Esophagus muscularis mucosa (tissue), 4 donors: ENCODE measurements around the gene NR3C2. TPM values are rescaled to one million over a fixed set of nuclear protein-coding genes. Genes with fewer than 3 reads are reported as not detected.

Experiments used
- DNase-seq: peaks from one replicate; pipeline ENCODE4 v3.0.0-alpha.2; 2017; ENCODE audit errors: extremely low spot score
- H3K27ac ChIP-seq, 4 donors: fragments of 200-600 bp; sonication (generic); replicated peaks in 1 of 4; 1 replicate in 3 of 4; 2 replicates in 1 of 4; pipeline ENCODE4 v1.5.1; 2016 to 2019; ENCODE audit warnings: mild to moderate bottlenecking in 1 of 4
- H3K27me3 ChIP-seq, 4 donors: fragments of 200-600 bp; sonication (generic); one replicate each; pipeline versions ENCODE4 v1.5.1 to v1.6.0; 2016 to 2019
- H3K36me3 ChIP-seq, 4 donors: fragments of 200-600 bp; sonication (generic); one replicate each; pipeline ENCODE4 v1.5.1; 2016 to 2019
- H3K4me1 ChIP-seq, 4 donors: fragments of 200-600 bp; sonication (generic); one replicate each; pipeline ENCODE4 v1.5.1; 2016 to 2019
- H3K4me3 ChIP-seq, 4 donors: fragments of 200-600 bp; sonication (generic); 1 replicate in 2 of 4; 2 replicates in 2 of 4; pipeline ENCODE4 v1.5.1; 2016 to 2019; ENCODE audit warnings: mild to moderate bottlenecking in 4 of 4, moderate library complexity in 1 of 4
- H3K9me3 ChIP-seq, 4 donors: fragments of 200-600 bp; sonication (generic); 1 replicate in 3 of 4; 2 replicates in 1 of 4; pipeline ENCODE4 v1.5.1; 2016 to 2019
- EP300 ChIP-seq: sonication (generic); formaldehyde crosslinking; IDR thresholded peaks from one replicate; pipeline ENCODE4 v1.6.1; 2017; ENCODE audit warnings: antibody characterized with exemption
- POLR2A ChIP-seq: fragments of 450-650 bp; IDR thresholded peaks from one replicate; pipeline ENCODE4 v1.6.1; 2017; ENCODE audit warnings: antibody characterized with exemption, moderate library complexity, mild to moderate bottlenecking, low read depth
- POLR2AphosphoS5 ChIP-seq, 2 donors: sonication (generic); formaldehyde crosslinking; IDR thresholded peaks; one replicate each; pipeline ENCODE4 v1.6.1; 2017; ENCODE audit warnings: antibody characterized with exemption in 2 of 2
- WGBS: methylation state at CpG from one replicate; pipeline ENCODE4 v1.1.5; 2018; 5-methylcytosine and 5-hydroxymethylcytosine counted together
- intact Hi-C: fragments of 100-400 bp; cut with DNase I; formaldehyde crosslinking; loops from one replicate; pipeline ENCODE4 v1.15.1; 2023
- total RNA-seq, 4 donors: library from RNA; depleted of rRNA; stranded (reverse); fragments of >200 nt; gene quantifications; one replicate each; pipeline versions ENCODE4 v1.1.0 to v1.2.1, GENCODE V29; 2016
- TF ChIP-seq, protein P1 (sequence below), 3 experiments: fragments of 200-600 bp in 2 of 3; fragments of 450-650 bp in 1 of 3; sonication (generic) in 2 of 3; IDR thresholded peaks; one replicate each; pipeline ENCODE4 v1.5.1; 2017 to 2019; ENCODE audit warnings: antibody characterized with exemption in 3 of 3, mild to moderate bottlenecking in 2 of 3, moderate library complexity in 1 of 3

The NR3C2 gene
- total RNA-seq, 4 donors from 2014 or later: 10.0 to 14.6 (median 12.1) TPM

DNA sequence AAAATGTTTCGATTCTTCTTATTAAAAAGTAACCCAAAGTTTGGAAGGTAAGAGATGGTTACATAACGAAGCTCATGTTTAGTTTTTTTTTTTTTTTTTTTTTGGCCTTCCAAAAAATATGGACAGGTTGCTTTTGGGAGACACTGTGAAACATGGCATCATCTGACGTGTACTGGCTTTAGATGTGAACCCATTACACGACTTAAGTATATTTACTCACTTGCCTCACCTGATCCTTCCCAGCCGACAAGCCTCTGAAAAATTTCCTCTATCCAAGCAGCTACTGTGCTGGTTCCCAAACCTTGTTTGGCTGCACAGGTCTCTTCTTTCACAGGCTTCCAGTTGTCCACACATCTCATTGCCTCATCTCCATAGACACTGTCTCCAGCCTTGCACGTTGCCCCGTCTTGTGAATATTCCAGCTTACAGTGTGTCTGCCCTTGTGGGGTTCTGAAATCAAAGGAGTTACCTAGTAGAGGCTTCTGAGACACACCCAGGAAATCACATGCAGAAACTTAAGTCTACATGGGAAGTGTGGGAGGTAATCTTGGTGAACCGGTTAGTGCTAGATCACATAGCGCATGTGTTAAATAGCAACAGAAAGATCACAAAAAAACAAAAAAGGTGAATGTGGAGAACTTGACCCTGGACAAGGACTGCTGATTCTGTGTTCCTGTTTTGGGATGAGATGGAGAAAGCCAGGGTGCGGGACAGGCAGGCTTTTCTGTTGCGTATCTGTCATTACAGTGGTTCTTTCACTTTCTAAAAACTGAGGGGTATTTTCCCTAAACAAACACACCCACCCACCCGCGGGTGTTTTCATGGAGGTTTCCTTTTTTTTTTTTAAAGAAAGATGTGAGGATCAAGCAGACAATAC lies 381.7 kb downstream of the NR3C2 start:
- Histone ChIP-seq H3K4me1 (peaks cover 16 to 60% (median 52%) of the 10 kb centered on the region in 4 donors), H3K9me3 (no peaks in the 10 kb centered on the region), H3K36me3 (peaks cover 11 to 41% (median 28%) of the 10 kb centered on the region in 4 donors), H3K4me3 (no peak overlapping the region), H3K27me3 (no peaks in the 10 kb centered on the region), H3K27ac (no peak overlapping the region)
- WGBS: 84% methylated on average over 13 of the region's 13 CpGs
- TF ChIP-seq POLR2AphosphoS5 (IDR thresholded peaks at IDR 0.05): no peak
- no peak for TF ChIP-seq EP300
- TF ChIP-seq, protein P1, sequence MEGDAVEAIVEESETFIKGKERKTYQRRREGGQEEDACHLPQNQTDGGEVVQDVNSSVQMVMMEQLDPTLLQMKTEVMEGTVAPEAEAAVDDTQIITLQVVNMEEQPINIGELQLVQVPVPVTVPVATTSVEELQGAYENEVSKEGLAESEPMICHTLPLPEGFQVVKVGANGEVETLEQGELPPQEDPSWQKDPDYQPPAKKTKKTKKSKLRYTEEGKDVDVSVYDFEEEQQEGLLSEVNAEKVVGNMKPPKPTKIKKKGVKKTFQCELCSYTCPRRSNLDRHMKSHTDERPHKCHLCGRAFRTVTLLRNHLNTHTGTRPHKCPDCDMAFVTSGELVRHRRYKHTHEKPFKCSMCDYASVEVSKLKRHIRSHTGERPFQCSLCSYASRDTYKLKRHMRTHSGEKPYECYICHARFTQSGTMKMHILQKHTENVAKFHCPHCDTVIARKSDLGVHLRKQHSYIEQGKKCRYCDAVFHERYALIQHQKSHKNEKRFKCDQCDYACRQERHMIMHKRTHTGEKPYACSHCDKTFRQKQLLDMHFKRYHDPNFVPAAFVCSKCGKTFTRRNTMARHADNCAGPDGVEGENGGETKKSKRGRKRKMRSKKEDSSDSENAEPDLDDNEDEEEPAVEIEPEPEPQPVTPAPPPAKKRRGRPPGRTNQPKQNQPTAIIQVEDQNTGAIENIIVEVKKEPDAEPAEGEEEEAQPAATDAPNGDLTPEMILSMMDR (IDR thresholded peaks at IDR 0.05): no peak
- TF ChIP-seq POLR2A: no peak
- no peak for DNase-seq
- intact Hi-C loops: no loop called here

DNA sequence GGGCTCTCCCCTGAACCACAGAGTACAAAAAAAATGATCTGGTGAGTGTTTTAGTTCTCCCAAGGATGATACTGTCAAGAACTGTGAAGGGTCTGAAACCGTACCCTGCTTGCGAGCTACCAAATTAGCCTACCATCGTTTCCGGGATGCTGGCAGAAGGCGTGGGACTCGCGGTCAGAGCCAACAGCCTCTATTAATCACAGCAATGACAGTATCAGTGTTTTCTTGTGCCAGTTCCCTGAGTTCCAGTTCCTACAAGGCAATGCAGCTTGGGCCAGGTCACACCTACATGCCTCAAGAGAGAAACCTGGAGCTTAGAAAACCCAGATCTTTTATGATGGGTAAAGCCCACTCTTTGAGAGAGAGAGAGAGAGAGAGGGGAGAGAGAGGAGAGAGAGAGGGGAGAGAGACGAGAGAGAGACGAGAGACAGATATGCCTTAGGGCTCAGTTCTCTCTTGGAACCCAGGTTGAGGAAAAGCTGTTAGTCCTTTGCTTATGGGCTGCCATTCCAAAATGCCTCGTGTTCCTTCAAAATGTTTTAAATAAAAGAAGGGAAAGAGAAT lies 382.5 kb downstream of the NR3C2 start:
- Histone ChIP-seq H3K27me3 (no peaks in the 10 kb centered on the region), H3K36me3 (peaks cover 11 to 37% (median 21%) of the 10 kb centered on the region in 4 donors), H3K4me1 (peaks cover 21 to 55% (median 50%) of the 10 kb centered on the region in 4 donors), H3K9me3 (no peaks in the 10 kb centered on the region), H3K27ac (no peak overlapping the region), H3K4me3 (no peak overlapping the region)
- DNase-seq: no peak
- intact Hi-C loops: no loop called here
- TF ChIP-seq POLR2AphosphoS5 (IDR thresholded peaks at IDR 0.05) (no peak), EP300 (no peak), POLR2A (no peak)
- TF ChIP-seq, protein P1 (IDR thresholded peaks at IDR 0.05): no peak
- 88% methylated on average over 8 of the region's 10 CpGs for WGBS

DNA sequence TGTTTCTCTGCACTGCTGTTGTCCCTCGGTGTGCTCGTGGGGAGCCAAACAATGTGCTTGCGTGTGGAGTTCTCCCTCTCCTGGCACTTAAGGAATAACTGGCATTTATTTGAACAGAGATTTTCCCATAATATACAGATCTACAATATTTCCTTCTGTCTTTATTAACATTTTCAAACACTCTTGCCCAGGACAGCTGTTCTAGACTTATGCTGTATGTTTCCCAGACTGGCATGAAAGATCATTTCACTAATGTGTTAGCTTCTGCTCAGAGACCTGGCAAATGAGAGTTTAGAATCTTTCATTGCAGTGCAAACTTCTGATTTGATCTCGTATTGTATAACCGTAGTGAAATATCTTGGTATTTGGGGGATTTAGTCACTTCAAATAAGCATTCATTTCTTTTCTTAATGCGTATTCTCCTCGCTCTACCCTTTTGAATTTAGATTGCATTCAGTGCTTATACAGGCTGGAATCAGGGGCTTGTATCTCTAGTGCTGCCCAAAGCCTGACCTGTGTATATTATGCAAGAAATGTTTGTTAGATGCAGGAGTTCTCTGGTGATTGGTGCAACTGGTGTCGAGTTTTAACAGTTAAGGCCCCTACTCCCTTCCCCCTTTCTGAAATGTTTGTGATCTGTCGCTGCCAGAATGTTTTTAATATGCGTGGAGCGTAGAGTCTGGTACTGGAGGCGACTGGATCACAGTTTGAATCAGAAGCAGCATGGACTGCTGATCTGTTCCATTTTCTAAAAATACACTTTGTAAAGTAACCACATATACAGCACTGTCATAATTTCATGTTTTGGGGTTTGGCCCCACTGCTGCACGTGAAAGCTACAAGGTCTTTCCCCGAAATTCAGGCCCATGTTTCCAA lies 384.0 kb downstream of the NR3C2 start:
- Histone ChIP-seq H3K27me3 (no peaks in the 10 kb centered on the region), H3K27ac (no peak overlapping the region), H3K36me3 (peaks cover 4 to 23% (median 6%) of the 10 kb centered on the region in 4 donors), H3K4me3 (no peak overlapping the region), H3K9me3 (no peaks in the 10 kb centered on the region), H3K4me1 (peaks cover 33 to 65% (median 57%) of the 10 kb centered on the region in 4 donors)
- TF ChIP-seq POLR2AphosphoS5 (IDR thresholded peaks at IDR 0.05) (no peak), POLR2A (no peak), EP300 (no peak)
- TF ChIP-seq, protein P1 (IDR thresholded peaks at IDR 0.05): no peak
- intact Hi-C loops: no loop called here
- whole genome bisulfite sequencing: 88% methylated on average over 14 of the region's 14 CpGs
- DNase-seq: no peak

DNA sequence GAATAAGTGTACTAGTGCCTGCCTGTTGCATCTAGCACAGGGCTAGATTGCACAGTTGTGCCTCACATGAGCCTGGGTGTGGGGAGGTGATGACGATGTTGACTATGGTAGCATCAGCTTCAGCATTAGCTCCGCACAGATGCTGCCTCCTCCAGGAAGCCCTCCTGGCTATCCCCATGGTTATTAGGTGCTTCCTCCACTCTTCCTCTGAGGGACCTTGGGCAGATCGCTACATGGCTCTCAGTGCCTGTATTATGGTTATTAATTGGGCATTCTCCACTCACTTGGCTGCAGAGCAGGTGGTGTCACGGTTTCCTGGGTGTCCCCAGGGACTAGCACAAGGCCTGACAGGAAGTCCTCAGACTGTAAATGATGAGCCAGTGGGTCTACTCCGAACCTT lies 384.7 kb downstream of the NR3C2 start:
- no peak for DNase-seq
- Histone ChIP-seq H3K9me3 (no peaks in the 10 kb centered on the region), H3K27me3 (no peaks in the 10 kb centered on the region), H3K4me3 (no peak overlapping the region), H3K4me1 (peaks cover 40 to 72% (median 65%) of the 10 kb centered on the region in 4 donors), H3K36me3 (peaks cover 0 to 16% (median 2%) of the 10 kb centered on the region in 4 donors), H3K27ac (no peak overlapping the region)
- WGBS: 96% methylated on average over 4 of the region's 5 CpGs
- TF ChIP-seq POLR2A: no peak
- TF ChIP-seq, protein P1 (IDR thresholded peaks at IDR 0.05): no peak
- no peak for TF ChIP-seq EP300
- TF ChIP-seq POLR2AphosphoS5 (IDR thresholded peaks at IDR 0.05): no peak
- intact Hi-C loops: no loop called here
